Measurements from ENCODE around the gene PREB.

Gene PREB

DNA sequence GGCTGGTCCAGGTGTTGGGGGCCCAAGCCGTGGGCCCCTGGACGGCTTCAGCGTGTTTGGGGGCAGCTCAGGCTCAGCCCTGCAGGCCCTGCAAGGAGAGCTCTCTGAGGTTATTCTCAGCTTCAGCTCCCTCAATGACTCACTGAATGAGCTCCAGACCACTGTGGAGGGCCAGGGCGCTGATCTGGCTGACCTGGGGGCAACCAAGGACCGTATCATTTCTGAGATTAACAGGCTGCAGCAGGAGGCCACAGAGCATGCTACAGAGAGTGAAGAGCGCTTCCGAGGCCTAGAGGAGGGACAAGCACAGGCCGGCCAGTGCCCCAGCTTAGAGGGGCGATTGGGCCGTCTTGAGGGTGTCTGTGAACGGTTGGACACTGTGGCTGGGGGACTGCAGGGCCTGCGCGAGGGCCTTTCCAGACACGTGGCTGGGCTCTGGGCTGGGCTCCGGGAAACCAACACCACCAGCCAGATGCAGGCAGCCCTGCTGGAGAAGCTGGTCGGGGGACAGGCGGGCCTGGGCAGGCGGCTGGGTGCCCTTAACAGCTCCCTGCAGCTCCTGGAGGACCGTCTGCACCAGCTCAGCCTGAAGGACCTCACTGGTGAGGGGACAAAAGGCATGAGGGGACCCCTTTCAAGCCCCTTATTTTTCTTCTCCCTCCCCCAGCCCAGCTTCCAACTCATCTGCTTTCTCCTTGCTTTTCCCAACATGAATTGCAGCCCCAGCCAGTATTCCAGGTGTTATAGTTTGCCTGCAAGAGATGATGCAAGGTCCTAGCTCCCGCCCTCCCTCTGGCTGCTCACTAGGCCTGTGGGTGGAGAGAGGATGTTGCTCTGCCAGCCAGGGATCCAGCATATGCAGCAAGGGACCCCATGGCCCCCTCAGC is 50.8 kb downstream of the PREB start:
- H3K4me3 ChIP-seq (ENCODE audit: low read length) = no peak overlapping the region
- DNase-seq (ENCODE audit: low read depth) = no peak
- H3K9me3 ChIP-seq (ENCODE audit: control insufficient read depth, low read length) = no peaks in the 10 kb centered on the region
- H3K9ac ChIP-seq (ENCODE audit: low read length) = no peak overlapping the region
- peaks cover 10% of the 10 kb centered on the region for H3K36me3 ChIP-seq (ENCODE audit: control insufficient read depth, insufficient read depth, low read length, severe bottlenecking)
- no peaks in the 10 kb centered on the region for H3K27me3 ChIP-seq (replicated peaks; ENCODE audit: control insufficient read depth, insufficient read depth, low read length)
- peaks cover 41% of the 10 kb centered on the region for H3K4me1 ChIP-seq (ENCODE audit: control insufficient read depth, insufficient read depth, low read length)

GRCh38 chr2:27082773-27083409 is 51.5 kb downstream of the PREB start:
- H3K9me3 ChIP-seq (ENCODE audit: control insufficient read depth, low read length) = no peaks in the 10 kb centered on the region
- H3K9ac ChIP-seq (ENCODE audit: low read length) = no peak overlapping the region
- peaks cover 43% of the 10 kb centered on the region for H3K4me1 ChIP-seq (ENCODE audit: control insufficient read depth, insufficient read depth, low read length)
- H3K27me3 ChIP-seq (replicated peaks; ENCODE audit: control insufficient read depth, insufficient read depth, low read length) = no peaks in the 10 kb centered on the region
- DNase-seq (ENCODE audit: low read depth) = no peak
- H3K4me3 ChIP-seq (ENCODE audit: low read length) = no peak overlapping the region
- peaks cover 10% of the 10 kb centered on the region for H3K36me3 ChIP-seq (ENCODE audit: control insufficient read depth, insufficient read depth, low read length, severe bottlenecking)

DNA sequence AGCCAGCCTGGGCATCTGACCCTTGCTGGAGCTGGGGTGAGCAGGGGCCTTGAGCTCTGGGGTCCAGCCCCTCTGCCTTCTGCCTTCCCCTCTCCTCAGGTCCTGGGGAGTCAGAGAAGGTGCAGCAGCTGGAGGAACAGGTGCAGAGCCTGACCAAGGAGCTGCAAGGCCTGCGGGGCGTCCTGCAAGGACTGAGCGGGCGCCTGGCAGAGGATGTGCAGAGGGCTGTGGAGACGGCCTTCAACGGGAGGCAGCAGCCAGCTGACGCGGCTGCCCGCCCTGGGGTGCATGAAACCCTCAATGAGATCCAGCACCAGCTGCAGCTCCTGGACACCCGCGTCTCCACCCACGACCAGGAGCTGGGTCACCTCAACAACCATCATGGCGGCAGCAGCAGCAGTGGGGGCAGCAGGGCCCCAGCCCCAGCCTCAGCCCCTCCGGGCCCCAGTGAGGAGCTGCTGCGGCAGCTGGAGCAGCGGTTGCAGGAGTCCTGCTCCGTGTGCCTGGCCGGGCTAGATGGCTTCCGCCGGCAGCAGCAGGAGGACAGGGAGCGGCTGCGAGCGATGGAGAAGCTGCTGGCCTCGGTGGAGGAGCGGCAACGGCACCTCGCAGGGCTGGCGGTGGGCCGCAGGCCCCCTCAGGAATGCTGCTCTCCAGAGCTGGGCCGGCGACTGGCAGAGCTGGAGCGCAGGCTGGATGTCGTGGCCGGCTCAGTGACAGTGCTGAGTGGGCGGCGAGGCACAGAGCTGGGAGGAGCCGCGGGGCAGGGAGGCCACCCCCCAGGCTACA is 52.3 kb downstream of the PREB start:
- H3K27me3 ChIP-seq (replicated peaks; ENCODE audit: control insufficient read depth, insufficient read depth, low read length) = no peaks in the 10 kb centered on the region
- H3K4me1 ChIP-seq (ENCODE audit: control insufficient read depth, insufficient read depth, low read length) = peaks cover 45% of the 10 kb centered on the region
- H3K9ac ChIP-seq (ENCODE audit: low read length) = no peak overlapping the region
- peaks cover 10% of the 10 kb centered on the region for H3K36me3 ChIP-seq (ENCODE audit: control insufficient read depth, insufficient read depth, low read length, severe bottlenecking)
- DNase-seq (ENCODE audit: low read depth) = no peak
- H3K9me3 ChIP-seq (ENCODE audit: control insufficient read depth, low read length) = no peaks in the 10 kb centered on the region
- no peak overlapping the region for H3K4me3 ChIP-seq (ENCODE audit: low read length)
